ENCODE measurements around the gene SAP30BP. TPM values are rescaled to one million over a fixed set of nuclear protein-coding genes. Genes with fewer than 3 reads are reported as not detected.

Gene SAP30BP
- total and polyA plus RNA-seq, 10 of the 15 experiments (the other 5 are each of a cell fraction or from before 2014, with no cell fraction given), result 57.9 to 166 (median 94.5) TPM

DNA sequence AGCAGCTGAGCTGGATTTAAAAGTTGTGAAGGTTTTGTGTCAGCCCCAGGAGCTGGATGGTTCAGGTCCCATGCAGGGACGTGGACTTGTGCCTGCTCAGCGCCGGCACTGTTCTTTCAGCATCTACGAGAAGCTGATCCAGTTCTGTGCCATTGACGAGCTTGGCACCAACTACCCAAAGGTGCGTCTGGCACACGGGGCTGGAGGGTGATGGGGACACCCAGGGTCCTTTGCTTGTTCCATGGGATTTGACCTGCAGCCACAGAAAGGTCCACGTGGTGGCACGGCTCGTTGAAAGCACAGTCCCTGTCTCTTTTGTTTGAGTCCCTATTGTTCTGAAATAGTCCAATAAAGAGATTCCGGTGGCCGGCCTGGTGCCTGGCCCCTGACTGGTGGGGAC is 36.1 kb downstream of the SAP30BP start (continued):
- TF ChIP-seq, protein P1, sequence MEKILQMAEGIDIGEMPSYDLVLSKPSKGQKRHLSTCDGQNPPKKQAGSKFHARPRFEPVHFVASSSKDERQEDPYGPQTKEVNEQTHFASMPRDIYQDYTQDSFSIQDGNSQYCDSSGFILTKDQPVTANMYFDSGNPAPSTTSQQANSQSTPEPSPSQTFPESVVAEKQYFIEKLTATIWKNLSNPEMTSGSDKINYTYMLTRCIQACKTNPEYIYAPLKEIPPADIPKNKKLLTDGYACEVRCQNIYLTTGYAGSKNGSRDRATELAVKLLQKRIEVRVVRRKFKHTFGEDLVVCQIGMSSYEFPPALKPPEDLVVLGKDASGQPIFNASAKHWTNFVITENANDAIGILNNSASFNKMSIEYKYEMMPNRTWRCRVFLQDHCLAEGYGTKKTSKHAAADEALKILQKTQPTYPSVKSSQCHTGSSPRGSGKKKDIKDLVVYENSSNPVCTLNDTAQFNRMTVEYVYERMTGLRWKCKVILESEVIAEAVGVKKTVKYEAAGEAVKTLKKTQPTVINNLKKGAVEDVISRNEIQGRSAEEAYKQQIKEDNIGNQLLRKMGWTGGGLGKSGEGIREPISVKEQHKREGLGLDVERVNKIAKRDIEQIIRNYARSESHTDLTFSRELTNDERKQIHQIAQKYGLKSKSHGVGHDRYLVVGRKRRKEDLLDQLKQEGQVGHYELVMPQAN (conservative IDR thresholded peaks at IDR 0.05), result no peak
- TF ChIP-seq ZNF217 (IDR thresholded peaks at IDR 0.05) (no peak), SMAD5 (IDR thresholded peaks at IDR 0.05; ENCODE audit: low read depth) (no peak), MTA2 (IDR thresholded peaks at IDR 0.05; ENCODE audit: low read depth) (no peak), NFXL1 (IDR thresholded peaks at IDR 0.05; ENCODE audit: borderline replicate concordance) (no peak), ETV6 (conservative IDR thresholded peaks at IDR 0.05 in 1 of 2, IDR thresholded peaks at IDR 0.05 in 1 of 2; ENCODE audit: borderline replicate concordance in 1 of 2, low read depth in 1 of 2) (no peak)

DNA sequence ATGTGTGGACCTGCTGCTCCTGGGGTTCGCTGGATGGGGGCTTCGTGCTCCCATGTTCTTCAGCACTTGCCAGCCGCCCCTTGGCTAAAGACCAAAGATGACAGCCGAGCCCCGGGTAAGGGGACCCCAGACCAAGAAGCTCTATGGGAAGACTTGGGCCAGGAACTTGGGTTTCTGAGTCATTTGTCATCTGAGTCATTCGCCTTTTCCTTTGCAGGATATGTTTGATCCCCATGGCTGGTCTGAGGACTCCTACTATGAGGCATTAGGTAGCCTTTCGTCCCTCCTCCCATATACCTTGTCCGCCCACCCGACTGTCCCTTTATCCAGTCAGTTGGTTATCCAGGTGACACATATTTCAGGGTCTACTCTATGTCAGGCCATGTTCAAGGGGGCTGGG is 36.5 kb downstream of the SAP30BP start:
- Histone ChIP-seq H3K36me3 (ENCODE audit: control insufficient read depth in 2 of 2, insufficient read depth in 2 of 2, low read length in 1 of 2) (peaks cover 47 to 49% of the 10 kb centered on the region in 2 experiments), H3K27me3 (replicated peaks in 1 of 2; ENCODE audit: control insufficient read depth in 2 of 2, insufficient read depth in 2 of 2, low read length in 1 of 2) (no peaks in the 10 kb centered on the region), H2AFZ (ENCODE audit: control insufficient read depth, low read depth, low read length) (no peak overlapping the region), H3K4me1 (ENCODE audit: control insufficient read depth, insufficient read depth, low read length) (no peaks in the 10 kb centered on the region), H3K9ac (ENCODE audit: control insufficient read depth, insufficient read depth, low read length) (no peak overlapping the region), H3K9me3 (replicated peaks; ENCODE audit: control insufficient read depth, insufficient read depth, low read length) (no peaks in the 10 kb centered on the region), H3K4me2 (ENCODE audit: control insufficient read depth, insufficient read depth) (no peak overlapping the region), H4K20me1 (ENCODE audit: control insufficient read depth, insufficient read depth) (no peaks in the 10 kb centered on the region), H3K27ac (ENCODE audit: control insufficient read depth, insufficient read depth) (no peak overlapping the region), H3K79me2 (ENCODE audit: control insufficient read depth, insufficient read depth, low read length) (no peaks in the 10 kb centered on the region), H3K4me3 (no peak overlapping the region)
- ChIA-PET SMC1A (ENCODE audit: uncharacterized antibody, unreplicated experiment) (interaction anchor here (1.0 kb wide), 2 partner anchors 15 to 17 kb away, joined by 3 to 4 read pairs; no protein-coding TSS in a partner anchor), CTCF (interaction anchor here (1.3 to 2.8 kb wide), 2 partner anchors 15 to 44 kb away, joined by 3 to 7 read pairs; no protein-coding TSS in a partner anchor), RAD21 (ENCODE audit: unreplicated experiment) (no interaction called here), POLR2A (interaction anchor here (1.4 kb wide), 1 partner anchor 13 kb away, joined by 3 read pairs; no protein-coding TSS in a partner anchor)
- no TSS peak for BruUV-seq (replicated peaks)
- TF ChIP-seq, protein P2, sequence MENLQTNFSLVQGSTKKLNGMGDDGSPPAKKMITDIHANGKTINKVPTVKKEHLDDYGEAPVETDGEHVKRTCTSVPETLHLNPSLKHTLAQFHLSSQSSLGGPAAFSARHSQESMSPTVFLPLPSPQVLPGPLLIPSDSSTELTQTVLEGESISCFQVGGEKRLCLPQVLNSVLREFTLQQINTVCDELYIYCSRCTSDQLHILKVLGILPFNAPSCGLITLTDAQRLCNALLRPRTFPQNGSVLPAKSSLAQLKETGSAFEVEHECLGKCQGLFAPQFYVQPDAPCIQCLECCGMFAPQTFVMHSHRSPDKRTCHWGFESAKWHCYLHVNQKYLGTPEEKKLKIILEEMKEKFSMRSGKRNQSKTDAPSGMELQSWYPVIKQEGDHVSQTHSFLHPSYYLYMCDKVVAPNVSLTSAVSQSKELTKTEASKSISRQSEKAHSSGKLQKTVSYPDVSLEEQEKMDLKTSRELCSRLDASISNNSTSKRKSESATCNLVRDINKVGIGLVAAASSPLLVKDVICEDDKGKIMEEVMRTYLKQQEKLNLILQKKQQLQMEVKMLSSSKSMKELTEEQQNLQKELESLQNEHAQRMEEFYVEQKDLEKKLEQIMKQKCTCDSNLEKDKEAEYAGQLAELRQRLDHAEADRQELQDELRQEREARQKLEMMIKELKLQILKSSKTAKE (IDR thresholded peaks at IDR 0.05; ENCODE audit: low read depth, poor library complexity, severe bottlenecking), result no peak
- no peak for TF ChIP-seq STAT1 (conservative IDR thresholded peaks at IDR 0.05)
- no peak for TF ChIP-seq SIX5 (IDR thresholded peaks at IDR 0.05; ENCODE audit: low read depth, low read length, severe bottlenecking)
- TF ChIP-seq BHLHE40 (IDR thresholded peaks at IDR 0.05; ENCODE audit: borderline replicate concordance in 1 of 2, low read depth in 2 of 2, low read length in 1 of 2), result no peak
- DNase-seq (ENCODE audit: low read depth, low spot score) (no peak), ATAC-seq (no peak), FAIRE-seq (no peak)
- in situ Hi-C loops (cut with MboI) (no loop called here), intact Hi-C loops (cut with micrococcal nuclease; ENCODE audit: unreplicated experiment) (no loop called here)
- 95% methylated on average over 9 of the region's 9 CpGs for WGBS (ENCODE audit: insufficient coverage, insufficient replicate concordance, low lambda C conversion rate, missing lambda C conversion rate)
